ACC112 (cell line): ENCODE measurements around the gene TBC1D22A.

Experiments used
- H2AFZ ChIP-seq: fragments of 200-600 bp; sonication (generic); one replicate; pipeline ENCODE4 v1.6.0; 2017; ENCODE audit warnings: antibody characterized with exemption, low read length; ENCODE audit not compliant: unreplicated experiment
- H3K27ac ChIP-seq: fragments of 200-600 bp; sonication (generic); 2 replicates; pipeline ENCODE4 v1.5.1; 2014; ENCODE audit warnings: low read depth, mild to moderate bottlenecking, antibody characterized with exemption, low read length, moderate library complexity
- H3K27me3 ChIP-seq: fragments of 200-600 bp; sonication (generic); 2 replicates; pipeline ENCODE4 v1.6.1; 2014; ENCODE audit warnings: mild to moderate bottlenecking, antibody characterized with exemption, low read length, moderate library complexity, mixed read lengths; ENCODE audit not compliant: insufficient read depth
- H3K36me3 ChIP-seq: fragments of 200-600 bp; sonication (generic); 2 replicates; pipeline ENCODE4 v1.6.1; 2016; ENCODE audit warnings: mild to moderate bottlenecking, antibody characterized with exemption, low read length, moderate library complexity, mixed read lengths; ENCODE audit not compliant: insufficient read depth
- H3K4me1 ChIP-seq: fragments of 200-600 bp; sonication (generic); one replicate; pipeline ENCODE4 v1.6.1; 2016; ENCODE audit warnings: low read length, mixed read lengths; ENCODE audit not compliant: insufficient read depth, unreplicated experiment, control insufficient read depth
- H3K4me3 ChIP-seq: fragments of 200-600 bp; sonication (generic); 2 replicates; pipeline ENCODE4 v1.5.1; 2014; ENCODE audit warnings: mild to moderate bottlenecking, low read depth, low read length
- H3K79me2 ChIP-seq: fragments of 200-600 bp; sonication (generic); one replicate; pipeline ENCODE4 v1.6.0; 2016; ENCODE audit warnings: low read length; ENCODE audit not compliant: control insufficient read depth, unreplicated experiment, insufficient read depth

The TBC1D22A gene

GRCh38 chr22:47172771-47173534, 410.5 kb downstream of the TBC1D22A start:
- no peaks in the 10 kb centered on the region for H3K27me3 ChIP-seq

DNA sequence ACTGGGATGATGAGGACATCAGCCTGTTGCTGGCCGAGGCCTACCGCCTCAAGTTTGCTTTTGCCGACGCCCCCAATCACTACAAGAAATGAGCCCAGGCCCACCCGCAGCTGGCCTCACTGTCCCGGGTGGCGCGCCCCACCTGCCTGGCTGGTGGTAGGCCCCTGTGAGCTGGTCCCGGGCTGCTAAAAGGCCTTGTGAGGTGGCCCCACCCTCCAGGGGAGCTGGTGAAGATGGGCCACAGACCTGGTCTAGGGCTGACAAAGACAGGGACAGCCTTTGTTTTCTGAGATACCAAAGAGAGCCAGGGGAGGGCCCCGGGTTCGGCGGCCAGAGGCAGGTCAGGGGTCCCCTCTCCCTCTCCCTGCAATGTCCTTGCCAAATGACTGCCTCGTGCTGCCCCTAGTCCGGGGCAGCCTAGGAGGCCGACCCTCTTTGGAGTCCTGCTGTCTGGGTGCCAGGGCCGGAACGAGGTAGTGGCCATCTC, 411.1 kb downstream of the TBC1D22A start:
- Histone ChIP-seq H3K4me3 (no peak overlapping the region), H3K36me3 (no peaks in the 10 kb centered on the region), H3K27me3 (no peaks in the 10 kb centered on the region), H3K4me1 (no peaks in the 10 kb centered on the region), H2AFZ (no peak overlapping the region), H3K79me2 (no peaks in the 10 kb centered on the region), H3K27ac (no peak overlapping the region)

More at GRCh38 chr22:47172771-47173534, 410.5 kb downstream of the TBC1D22A start:
- no peak overlapping the region for H3K27ac ChIP-seq
- H2AFZ ChIP-seq, result no peak overlapping the region
- H3K79me2 ChIP-seq, result no peaks in the 10 kb centered on the region
- no peaks in the 10 kb centered on the region for H3K4me1 ChIP-seq
- H3K4me3 ChIP-seq, result no peak overlapping the region
- H3K36me3 ChIP-seq, result no peaks in the 10 kb centered on the region

GRCh38 chr22:47174096-47174495, 411.6 kb downstream of the TBC1D22A start:
- H3K79me2 ChIP-seq, result no peaks in the 10 kb centered on the region
- no peak overlapping the region for H3K27ac ChIP-seq
- no peak overlapping the region for H3K4me3 ChIP-seq
- no peaks in the 10 kb centered on the region for H3K4me1 ChIP-seq
- no peaks in the 10 kb centered on the region for H3K36me3 ChIP-seq
- no peaks in the 10 kb centered on the region for H3K27me3 ChIP-seq
- H2AFZ ChIP-seq, result no peak overlapping the region

- H2AFZ ChIP-seq, result no peak overlapping the region
- H3K4me1 ChIP-seq, result no peaks in the 10 kb centered on the region
- no peaks in the 10 kb centered on the region for H3K79me2 ChIP-seq
- H3K36me3 ChIP-seq, result no peaks in the 10 kb centered on the region
- no peak overlapping the region for H3K4me3 ChIP-seq
- H3K27me3 ChIP-seq, result no peaks in the 10 kb centered on the region
- no peak overlapping the region for H3K27ac ChIP-seq
These were observed 412.2 kb downstream of the TBC1D22A start for GRCh38 chr22:47174671-47175112.

GRCh38 chr22:47175151-47176025, 412.9 kb downstream of the TBC1D22A start:
- Histone ChIP-seq H3K36me3 (no peaks in the 10 kb centered on the region), H3K4me3 (no peak overlapping the region), H3K27ac (no peak overlapping the region), H3K27me3 (no peaks in the 10 kb centered on the region), H3K79me2 (no peaks in the 10 kb centered on the region), H3K4me1 (no peaks in the 10 kb centered on the region), H2AFZ (no peak overlapping the region)

GRCh38 chr22:47176026-47176389, 413.6 kb downstream of the TBC1D22A start:
- H3K27ac ChIP-seq, result no peak overlapping the region
- H3K79me2 ChIP-seq, result no peaks in the 10 kb centered on the region
- no peaks in the 10 kb centered on the region for H3K27me3 ChIP-seq
- no peak overlapping the region for H2AFZ ChIP-seq
- H3K36me3 ChIP-seq, result no peaks in the 10 kb centered on the region
- H3K4me3 ChIP-seq, result no peak overlapping the region
- H3K4me1 ChIP-seq, result no peaks in the 10 kb centered on the region

DNA sequence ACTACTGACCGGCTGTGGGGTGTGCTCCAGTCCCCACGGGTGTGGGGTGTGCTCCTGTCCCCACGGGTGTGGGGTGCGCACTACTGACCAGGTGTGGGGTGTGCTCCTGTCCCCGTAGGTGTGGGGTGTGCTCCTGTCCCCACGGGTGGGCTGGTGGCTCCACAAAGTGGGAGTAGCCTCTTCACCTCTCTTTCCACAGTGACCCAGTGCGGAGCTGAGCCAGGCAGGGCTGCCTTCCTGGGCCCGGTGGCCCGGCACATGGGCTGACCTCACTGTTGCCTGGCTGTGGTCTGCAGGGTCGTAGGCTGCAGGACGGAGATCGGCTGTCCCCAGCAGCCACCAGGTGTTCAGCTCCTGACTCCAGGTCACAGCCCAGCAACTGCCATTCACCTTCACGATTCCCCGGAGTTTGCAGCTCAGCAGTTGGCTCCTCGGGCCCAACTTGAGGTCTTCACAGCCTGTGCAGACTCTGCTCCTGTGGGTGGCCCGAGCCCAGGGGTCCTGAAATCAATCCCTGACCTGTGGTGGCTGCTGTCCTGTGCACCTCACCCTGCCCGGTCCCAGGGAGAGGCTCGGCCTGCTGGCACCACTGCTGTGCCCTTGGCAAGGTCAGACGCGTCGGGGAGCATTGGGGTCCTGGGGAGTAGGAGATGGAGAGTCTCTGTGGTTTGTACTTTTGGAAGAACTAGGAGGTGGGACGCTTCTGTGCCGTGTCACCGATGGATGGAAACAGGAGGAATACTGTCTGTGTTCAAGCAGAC, 414.3 kb downstream of the TBC1D22A start:
- Histone ChIP-seq H3K36me3 (no peaks in the 10 kb centered on the region), H3K79me2 (no peaks in the 10 kb centered on the region), H3K27me3 (no peaks in the 10 kb centered on the region), H2AFZ (no peak overlapping the region), H3K27ac (no peak overlapping the region), H3K4me1 (no peaks in the 10 kb centered on the region), H3K4me3 (no peak overlapping the region)

- H2AFZ ChIP-seq, result no peak overlapping the region
- H3K79me2 ChIP-seq, result no peaks in the 10 kb centered on the region
- H3K4me3 ChIP-seq, result no peak overlapping the region
- no peaks in the 10 kb centered on the region for H3K27me3 ChIP-seq
- no peak overlapping the region for H3K27ac ChIP-seq
- no peaks in the 10 kb centered on the region for H3K4me1 ChIP-seq
- H3K36me3 ChIP-seq, result no peaks in the 10 kb centered on the region
These were observed 414.9 kb downstream of the TBC1D22A start for GRCh38 chr22:47177334-47177815.

DNA sequence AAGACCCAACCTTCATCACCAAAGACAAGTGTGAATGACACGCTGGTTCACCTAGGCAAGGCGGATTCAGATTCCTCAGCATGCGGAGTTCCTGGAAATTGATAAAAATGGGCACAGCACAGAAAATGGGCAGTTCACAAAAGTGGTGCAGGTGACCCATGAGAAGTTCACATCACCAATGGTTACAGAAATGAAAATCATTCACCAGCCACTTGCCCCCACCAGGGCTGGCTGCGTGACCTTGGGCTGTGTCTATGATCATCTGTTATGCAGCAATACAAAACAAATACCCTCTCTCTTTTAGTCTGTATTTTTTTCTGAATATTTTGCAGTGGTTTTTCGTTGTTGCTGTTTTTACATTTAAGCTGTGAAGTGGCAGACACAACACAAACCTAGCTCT, 415.9 kb downstream of the TBC1D22A start:
- Histone ChIP-seq H3K4me3 (no peak overlapping the region), H3K27me3 (no peaks in the 10 kb centered on the region), H3K4me1 (no peaks in the 10 kb centered on the region), H3K27ac (no peak overlapping the region), H2AFZ (no peak overlapping the region), H3K36me3 (no peaks in the 10 kb centered on the region), H3K79me2 (no peaks in the 10 kb centered on the region)

GRCh38 chr22:47180796-47181195, 418.3 kb downstream of the TBC1D22A start:
- Histone ChIP-seq H3K36me3 (no peaks in the 10 kb centered on the region), H3K4me3 (no peak overlapping the region), H3K27me3 (no peaks in the 10 kb centered on the region), H3K4me1 (no peaks in the 10 kb centered on the region), H2AFZ (no peak overlapping the region), H3K79me2 (no peaks in the 10 kb centered on the region), H3K27ac (no peak overlapping the region)
